HG03571 (cell line): ENCODE data around the gene ITSN1.

Experiments
- ATAC-seq: cut with Tn5 transposase; IDR thresholded peaks from one replicate; pipeline ENCODE4 v1.9.1; 2021; ENCODE audit not compliant: unreplicated experiment

Gene ITSN1

GRCh38 chr21:33881689-33882440, 239.6 kb downstream of the ITSN1 start:
- no peak for ATAC-seq

DNA sequence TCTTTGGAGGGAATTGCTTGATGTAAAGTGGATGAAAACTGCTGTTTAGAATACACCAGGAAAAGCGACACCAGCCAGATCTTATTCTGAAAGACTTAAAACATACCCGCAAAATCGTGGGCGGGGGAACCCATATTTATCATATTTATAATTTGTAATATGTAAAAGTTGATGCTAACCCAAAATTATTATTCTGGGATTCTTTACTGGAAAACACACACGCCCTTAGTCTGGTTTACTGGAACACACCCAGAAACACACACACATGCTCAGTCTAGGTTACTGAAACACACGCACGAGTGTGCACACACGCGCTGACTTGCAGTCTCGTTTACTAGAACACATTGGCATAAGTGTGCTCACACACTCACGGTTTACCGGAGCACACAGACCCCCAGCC, 240.8 kb downstream of the ITSN1 start:
- no peak for ATAC-seq

DNA sequence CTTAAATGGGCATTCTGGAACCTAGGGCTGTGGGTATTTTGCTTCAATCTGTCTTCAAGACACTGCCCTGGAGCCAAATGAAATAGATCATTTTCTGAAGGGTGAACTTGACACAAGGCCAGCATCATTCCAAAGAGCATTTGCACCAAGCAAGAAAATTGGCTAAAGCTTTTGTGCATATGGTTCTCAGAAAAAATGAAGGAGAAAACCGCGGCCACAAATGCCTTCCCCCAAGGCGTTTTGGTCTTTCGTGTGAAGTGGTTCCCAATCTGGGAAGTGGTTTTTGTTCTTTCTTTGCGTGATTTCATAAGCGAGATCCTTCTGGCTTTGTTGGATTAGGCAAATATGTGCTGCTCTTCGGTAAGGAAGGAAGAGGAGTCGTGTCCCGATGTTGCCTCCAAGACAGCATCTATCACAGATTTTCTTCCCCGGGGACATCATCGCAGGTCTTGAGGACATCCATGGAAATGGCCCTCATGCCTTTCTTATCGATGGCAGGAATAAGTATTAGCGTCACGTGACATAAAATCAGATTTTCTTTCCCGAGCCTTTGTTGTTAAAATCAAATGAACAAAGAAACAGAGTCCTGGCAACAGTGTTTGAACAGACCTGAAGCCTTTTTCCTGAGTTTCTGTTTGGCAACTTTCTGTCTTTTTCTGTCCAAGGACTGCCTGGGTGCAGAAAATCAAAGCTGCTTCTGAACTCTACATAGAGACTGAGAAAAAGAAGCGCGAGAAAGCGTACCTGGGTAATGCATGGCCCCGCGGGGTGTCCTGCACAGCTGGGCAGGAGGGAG, 242.3 kb downstream of the ITSN1 start:
- ATAC-seq: no peak

DNA sequence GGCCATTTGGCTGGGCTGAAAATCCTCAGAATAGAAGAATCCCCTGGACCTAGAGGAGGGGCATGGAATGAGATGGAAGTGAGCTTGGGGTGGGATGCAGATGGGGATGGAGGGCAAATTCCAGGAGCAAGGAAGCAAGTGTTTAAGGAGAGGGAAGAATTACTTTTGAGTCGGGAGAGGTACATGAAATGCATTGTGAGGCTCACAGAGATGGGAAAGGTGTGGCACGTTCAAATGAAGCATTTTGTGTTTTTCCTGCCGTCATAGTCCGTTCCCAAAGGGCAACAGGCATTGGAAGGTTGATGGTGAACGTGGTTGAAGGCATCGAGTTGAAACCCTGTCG, 242.8 kb downstream of the ITSN1 start:
- ATAC-seq: no peak

DNA sequence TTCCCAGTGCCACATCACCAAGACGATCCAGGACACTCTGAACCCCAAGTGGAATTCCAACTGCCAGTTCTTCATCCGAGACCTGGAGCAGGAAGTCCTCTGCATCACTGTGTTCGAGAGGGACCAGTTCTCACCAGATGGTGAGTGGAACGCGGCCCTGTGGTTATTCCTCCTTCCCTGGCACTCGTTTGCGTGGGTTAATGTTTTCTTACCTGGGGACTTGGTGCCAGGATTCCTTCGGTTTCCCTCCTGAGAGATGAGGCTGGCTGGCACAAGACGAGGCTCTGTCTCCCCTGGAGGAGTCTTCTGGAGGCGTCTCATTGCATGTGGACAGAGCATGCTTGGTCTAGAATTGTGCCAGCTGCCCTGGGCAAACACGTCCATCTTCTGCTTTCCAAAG, 244.0 kb downstream of the ITSN1 start:
- ATAC-seq: no peak

DNA sequence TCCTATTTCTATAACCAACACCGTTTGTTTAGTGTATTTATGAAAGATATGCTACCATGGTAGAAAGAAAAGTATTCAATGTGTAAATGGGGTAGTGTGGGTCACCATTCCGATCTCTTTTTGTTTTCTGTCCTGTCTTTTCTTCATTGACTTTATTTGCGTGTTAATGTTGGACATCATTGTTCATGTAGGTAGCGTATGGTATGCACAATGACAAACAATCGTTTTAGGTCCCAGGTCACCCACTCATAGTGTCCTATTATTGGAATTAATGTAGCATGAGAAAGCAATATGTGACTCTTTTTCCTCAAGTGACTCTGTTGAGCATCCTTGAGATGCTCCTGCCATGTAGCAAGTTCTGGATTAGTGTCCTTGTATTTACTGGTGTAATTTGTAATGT, 247.9 kb downstream of the ITSN1 start:
- ATAC-seq: no peak

DNA sequence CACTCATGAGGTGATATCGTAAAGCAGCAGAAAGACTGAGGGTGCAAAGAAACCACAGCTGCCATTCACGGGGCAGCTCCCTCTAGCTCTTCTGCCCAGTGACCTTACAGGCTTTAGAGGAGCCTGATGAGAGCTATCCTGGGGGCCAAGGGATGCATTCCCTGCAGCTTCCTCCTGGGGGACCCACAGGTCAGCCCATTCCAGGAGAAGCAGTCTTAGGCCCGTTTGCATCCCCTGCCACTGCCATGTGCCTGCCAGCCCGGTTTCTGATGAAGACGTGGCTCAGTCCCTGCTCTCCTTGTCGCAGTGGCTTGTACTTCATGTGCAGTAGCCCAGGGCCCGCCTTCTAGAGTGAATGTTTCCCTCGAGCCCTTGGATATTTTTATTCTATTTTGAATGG, 250.6 kb downstream of the ITSN1 start:
- ATAC-seq: no peak

DNA sequence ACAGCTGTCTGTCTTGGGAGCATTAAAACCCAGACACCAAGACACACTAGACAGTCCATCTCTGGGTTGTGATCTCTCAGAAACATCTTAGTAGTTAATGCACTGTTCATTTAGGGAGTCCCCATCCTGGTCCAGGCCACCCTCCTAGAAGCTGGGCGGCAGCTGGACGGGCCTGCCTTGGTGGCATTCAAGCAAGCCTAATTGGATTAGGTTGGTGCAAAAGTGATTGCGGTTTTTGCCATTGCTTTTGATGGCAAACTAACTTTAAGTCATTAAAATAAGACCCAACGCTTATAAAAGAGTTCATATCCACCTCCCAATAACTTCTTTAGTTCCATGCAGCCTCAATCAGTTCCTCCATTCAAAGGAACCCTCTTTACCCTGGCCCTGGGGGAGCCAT, 251.6 kb downstream of the ITSN1 start:
- no peak for ATAC-seq

DNA sequence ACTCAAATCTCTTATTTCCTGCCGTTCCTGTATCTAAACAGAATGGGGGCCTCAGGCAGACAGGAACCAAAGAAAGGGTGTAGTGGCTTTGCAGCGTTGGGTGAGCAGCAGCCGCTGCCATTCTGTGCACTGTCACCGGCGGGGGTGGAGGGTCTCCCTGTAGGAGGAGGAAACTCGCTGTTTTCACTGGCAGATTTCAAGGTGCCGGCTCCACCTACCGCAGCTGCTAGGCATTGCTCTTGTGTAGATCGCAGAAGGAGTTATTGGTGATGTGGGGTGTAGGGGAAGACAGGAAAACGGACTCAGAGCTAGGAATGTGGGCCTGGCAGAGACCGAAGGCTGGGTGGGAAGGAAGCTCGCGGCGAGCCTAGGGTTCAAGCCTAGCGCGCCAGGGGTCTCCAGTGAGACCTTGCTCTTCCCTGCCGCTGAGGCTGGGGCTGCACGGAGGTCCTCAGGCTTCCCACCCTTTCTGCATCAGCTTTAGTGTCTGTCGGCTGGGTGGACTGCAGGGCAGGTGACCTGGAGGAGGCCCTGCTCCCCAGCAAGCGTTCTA, 252.5 kb downstream of the ITSN1 start:
- no peak for ATAC-seq

DNA sequence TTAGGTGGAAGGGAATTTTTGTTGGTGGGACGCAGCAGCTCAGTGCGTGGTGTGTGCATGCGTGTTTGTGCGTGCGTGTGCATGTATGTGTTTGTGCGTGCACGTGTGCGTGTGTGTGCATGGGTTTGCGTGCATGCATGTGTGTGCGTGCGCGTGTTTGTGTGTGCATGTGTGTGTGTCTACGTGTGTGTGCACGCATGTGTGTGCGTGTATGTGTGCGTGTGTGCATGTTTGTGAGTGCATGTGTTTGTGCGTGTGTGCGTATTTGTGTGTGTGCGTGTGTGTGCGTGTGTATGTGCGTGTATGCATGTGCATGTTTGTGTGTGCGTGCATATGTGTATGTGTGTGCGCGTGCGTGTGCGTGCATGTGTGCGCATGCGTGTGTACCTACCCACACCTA, 253.1 kb downstream of the ITSN1 start:
- ATAC-seq: no peak

- no peak for ATAC-seq
Measured at GRCh38 chr21:33896691-33897090, 254.4 kb downstream of the ITSN1 start.

GRCh38 chr21:33897098-33897497, 254.8 kb downstream of the ITSN1 start:
- no peak for ATAC-seq

DNA sequence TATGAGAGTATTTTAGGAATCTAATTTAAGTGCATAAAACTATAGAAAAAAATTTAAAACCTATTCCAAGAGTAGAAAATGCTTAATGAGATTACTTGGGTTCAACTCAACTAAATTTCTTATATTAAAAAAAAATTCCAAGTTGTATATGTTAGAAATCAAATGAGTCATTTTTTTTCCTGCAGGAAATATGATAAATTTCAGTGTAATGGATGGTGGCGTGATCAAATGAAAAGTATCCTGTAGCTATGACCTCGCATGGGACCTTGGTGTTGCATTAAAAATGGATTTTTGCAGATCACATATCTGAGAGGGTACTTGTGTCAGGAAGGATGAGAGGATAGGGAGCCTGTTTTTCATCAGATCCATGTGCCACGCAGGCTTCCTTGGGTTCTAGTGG, 255.4 kb downstream of the ITSN1 start:
- ATAC-seq: no peak

- no peak for ATAC-seq
Measured at GRCh38 chr21:33898586-33898985, 256.3 kb downstream of the ITSN1 start.

DNA sequence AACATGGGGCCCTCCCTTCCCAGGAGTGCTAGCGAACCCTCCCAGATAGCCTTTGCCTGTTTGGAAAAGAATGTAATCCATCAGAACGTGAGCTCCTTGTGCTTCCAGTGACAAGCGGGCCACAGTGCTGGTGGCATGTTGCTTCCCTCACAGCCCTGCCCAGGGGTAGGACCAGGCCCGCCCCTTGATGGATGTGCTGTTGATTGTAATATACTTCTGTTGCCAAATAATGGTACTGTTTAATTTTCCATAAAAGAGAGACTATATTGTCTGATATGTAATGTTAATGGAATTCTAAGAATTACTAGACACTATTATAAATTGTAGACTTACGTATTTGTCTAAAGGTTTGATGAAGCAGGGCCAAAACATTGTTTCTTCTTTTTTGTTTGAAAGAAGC, 256.9 kb downstream of the ITSN1 start:
- no peak for ATAC-seq

DNA sequence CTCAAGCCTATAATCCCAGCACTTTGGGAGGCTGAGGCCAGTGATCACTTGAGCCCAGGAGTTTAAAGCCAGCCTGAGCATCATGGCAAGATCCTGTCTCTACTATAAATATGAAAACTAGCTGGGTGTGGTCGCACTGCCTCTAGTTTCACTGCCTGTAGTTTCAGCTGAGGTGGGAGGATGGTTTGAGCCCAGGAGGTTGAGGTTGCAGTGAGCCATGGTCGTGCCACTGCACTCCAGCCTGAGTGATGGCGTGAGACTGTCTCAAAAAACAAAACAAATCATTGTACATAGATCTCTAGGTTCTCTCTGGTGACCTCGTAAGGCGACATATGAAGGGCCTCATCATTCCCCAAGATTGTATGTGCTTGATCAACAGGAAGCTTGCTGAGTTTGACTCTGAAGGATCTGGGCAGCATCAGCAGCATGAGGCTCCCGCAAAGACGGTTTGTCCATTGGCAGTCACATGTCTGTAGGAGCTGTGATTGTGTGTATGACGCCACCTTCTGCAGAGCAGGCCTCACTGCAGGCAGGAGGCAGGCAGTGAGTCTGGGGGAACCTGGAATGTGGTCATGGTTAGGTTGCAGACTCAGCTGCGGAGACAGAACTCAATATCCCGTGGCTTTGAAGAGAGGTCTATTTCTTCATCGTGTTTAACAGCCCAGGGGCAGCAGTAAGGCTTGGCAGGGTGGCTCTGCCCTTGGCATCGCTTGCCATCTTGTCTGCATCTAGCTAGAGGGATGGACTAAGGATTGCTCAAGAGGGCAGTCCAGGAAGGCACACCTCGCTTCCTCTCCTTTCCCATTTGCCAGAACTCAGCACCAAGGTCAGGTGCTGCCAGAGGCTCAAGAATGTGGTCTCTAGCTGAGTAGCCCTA, 259.3 kb downstream of the ITSN1 start:
- ATAC-seq: no peak

DNA sequence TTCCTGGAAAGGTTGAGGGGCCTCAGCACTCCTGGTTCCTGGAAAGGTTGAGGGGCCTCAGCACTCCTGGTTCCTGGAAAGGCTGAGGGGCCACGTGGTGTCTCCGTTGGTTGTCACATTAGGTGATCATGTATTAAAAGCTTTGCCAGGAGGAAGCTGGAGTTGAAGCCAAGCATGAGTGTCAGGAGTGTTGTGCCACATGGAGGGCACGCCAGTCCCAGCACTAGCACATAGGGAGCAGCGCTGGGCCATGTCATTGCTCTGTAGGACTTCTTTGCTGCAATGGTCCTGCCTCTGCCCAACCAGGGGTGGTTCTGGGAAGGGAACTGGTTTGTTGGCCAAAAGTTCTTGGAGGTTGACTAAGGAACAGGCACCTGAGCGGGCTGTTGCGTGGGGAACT, 260.0 kb downstream of the ITSN1 start:
- ATAC-seq: no peak

DNA sequence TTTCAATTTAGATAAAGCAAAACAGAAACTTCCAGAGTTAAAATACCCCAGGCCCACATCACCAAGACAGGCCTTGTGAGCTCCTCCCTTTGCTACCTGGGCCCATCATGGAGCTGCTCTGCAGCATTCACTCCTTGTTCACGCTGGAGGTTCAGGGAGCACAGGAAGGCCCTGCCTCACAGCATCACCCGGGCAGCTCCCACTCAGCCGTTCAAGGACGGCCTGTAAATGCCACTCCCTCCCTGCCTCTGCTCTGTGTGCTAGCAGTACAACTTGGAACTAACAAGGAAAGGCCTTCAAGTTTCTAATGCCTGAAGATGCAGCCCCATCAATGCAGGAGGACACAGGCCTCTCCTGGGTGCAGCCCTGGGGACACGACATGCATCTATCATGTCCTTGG, 261.7 kb downstream of the ITSN1 start:
- no peak for ATAC-seq

DNA sequence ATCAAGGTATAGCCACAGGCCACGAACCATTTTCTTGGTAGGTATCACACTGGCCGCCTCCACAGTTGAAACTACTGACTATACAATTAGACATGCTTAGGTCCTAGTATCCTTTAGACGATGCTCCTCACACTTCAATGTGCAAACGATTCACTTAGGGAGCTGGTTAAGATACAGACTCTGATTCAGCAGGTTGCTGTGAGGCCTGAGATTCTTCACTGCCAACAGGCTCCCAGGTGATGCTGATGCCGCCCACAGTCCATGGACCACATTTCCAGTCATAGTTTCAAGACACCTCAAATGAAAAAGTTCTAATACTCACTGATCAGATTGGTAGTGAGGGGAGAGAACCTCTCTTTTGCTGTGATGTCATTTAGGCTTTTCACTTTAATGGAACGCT, 266.5 kb downstream of the ITSN1 start:
- no peak for ATAC-seq

GRCh38 chr21:33909756-33910155, 267.5 kb downstream of the ITSN1 start:
- no peak for ATAC-seq

GRCh38 chr21:33914188-33914587, 271.9 kb downstream of the ITSN1 start:
- ATAC-seq: no peak
